MG63 (cell line): ENCODE measurements around the gene ZNF581. TPM values are rescaled to one million over a fixed set of nuclear protein-coding genes. Genes with fewer than 3 reads are reported as not detected.

ENCODE experiments used
- DNase-seq: peaks from one replicate; pipeline ENCODE4 v3.0.0-alpha.2; 2020
- H3K27me3 ChIP-seq: fragments of 250-450 bp; sonication (Bioruptor Pico); 2 replicates; pipeline ENCODE4 v1.5.1; 2020; ENCODE audit warnings: mild to moderate bottlenecking, moderate library complexity
- H3K36me3 ChIP-seq: fragments of 250-450 bp; sonication (Bioruptor Pico); 2 replicates; pipeline ENCODE4 v1.5.1; 2020; ENCODE audit warnings: mild to moderate bottlenecking, moderate library complexity
- H3K4me3 ChIP-seq: fragments of 250-450 bp; sonication (Bioruptor Pico); 2 replicates; pipeline ENCODE4 v1.5.1; 2020; ENCODE audit warnings: mild to moderate bottlenecking, moderate library complexity
- H3K9me3 ChIP-seq: fragments of 250-450 bp; sonication (Bioruptor Pico); 2 replicates; pipeline ENCODE4 v1.5.1; 2020; ENCODE audit warnings: mild to moderate bottlenecking, moderate library complexity
- total RNA-seq: library from RNA; depleted of rRNA; stranded (reverse); fragments of >200 nt; shearing (Covaris generic); gene quantifications from 2 replicates; pipeline ENCODE4 v1.2.3, GENCODE V29; 2014; ENCODE audit warnings: low replicate concordance

The ZNF581 gene
- total RNA-seq, 1 experiment from 2014 or later, result 17.5 TPM

- no peaks in the 10 kb centered on the region for H3K27me3 ChIP-seq
- peak within 1 kb of the TSS; percentile 80 for H3K4me3 ChIP-seq
- H3K9me3 ChIP-seq, result peaks cover 7% of the 10 kb centered on the region; the same call in 1 of the 2 replicates
- peak; percentile 81 for DNase-seq
- H3K36me3 ChIP-seq, result peaks cover 33% of the 10 kb centered on the region
These were observed 37.6 kb upstream of the ZNF581 start, which contains the start of gene ZNF865 for GRCh38 chr19:55605637-55606470. ZNF865 (plus strand) TSS chr19:55605647; CDS start chr19:55613619, 7,972 bp downstream.

- Histone ChIP-seq H3K9me3 (peaks cover 7% of the 10 kb centered on the region; the same call in 1 of the 2 replicates), H3K36me3 (peaks cover 34% of the 10 kb centered on the region), H3K27me3 (no peaks in the 10 kb centered on the region), H3K4me3 (peak overlapping the region; percentile 80)
- DNase-seq, result no peak
These were observed 37.0 kb upstream of the ZNF581 start for GRCh38 chr19:55606471-55606787.

GRCh38 chr19:55606817-55607216 lies 36.6 kb upstream of the ZNF581 start:
- Histone ChIP-seq H3K9me3 (peaks cover 7% of the 10 kb centered on the region; the same call in 1 of the 2 replicates), H3K27me3 (no peaks in the 10 kb centered on the region), H3K36me3 (peaks cover 34% of the 10 kb centered on the region), H3K4me3 (peak overlapping the region; percentile 80)
- DNase-seq, result no peak

- Histone ChIP-seq H3K27me3 (no peaks in the 10 kb centered on the region), H3K36me3 (peaks cover 37% of the 10 kb centered on the region)
- DNase-seq, result no peak
These were observed 34.1 kb upstream of the ZNF581 start for GRCh38 chr19:55609326-55609725.

GRCh38 chr19:55611300-55611982 lies 32.0 kb upstream of the ZNF581 start:
- H3K27me3 ChIP-seq, result no peaks in the 10 kb centered on the region
- H3K36me3 ChIP-seq, result peaks cover 46% of the 10 kb centered on the region
- DNase-seq, result no peak
- peaks cover 7% of the 10 kb centered on the region; the same call in 1 of the 2 replicates for H3K9me3 ChIP-seq
- H3K4me3 ChIP-seq, result no peak overlapping the region

More at GRCh38 chr19:55609326-55609725, 34.1 kb upstream of the ZNF581 start:
- H3K9me3 ChIP-seq, result peaks cover 7% of the 10 kb centered on the region; the same call in 1 of the 2 replicates
- no peak overlapping the region for H3K4me3 ChIP-seq

- H3K36me3 ChIP-seq, result peaks cover 43% of the 10 kb centered on the region
- H3K27me3 ChIP-seq, result no peaks in the 10 kb centered on the region
- H3K4me3 ChIP-seq, result no peak overlapping the region
- no peak for DNase-seq
- H3K9me3 ChIP-seq, result peaks cover 7% of the 10 kb centered on the region; the same call in 1 of the 2 replicates
These were observed 31.3 kb upstream of the ZNF581 start for GRCh38 chr19:55611983-55612645.

GRCh38 chr19:55613396-55613795 lies 30.1 kb upstream of the ZNF581 start:
- Histone ChIP-seq H3K27me3 (no peaks in the 10 kb centered on the region), H3K9me3 (peaks cover 7% of the 10 kb centered on the region; the same call in 1 of the 2 replicates), H3K36me3 (peaks cover 53% of the 10 kb centered on the region), H3K4me3 (no peak overlapping the region)
- no peak for DNase-seq

GRCh38 chr19:55613930-55614710 lies 29.3 kb upstream of the ZNF581 start:
- H3K4me3 ChIP-seq, result no peak overlapping the region
- peaks cover 45% of the 10 kb centered on the region for H3K36me3 ChIP-seq
- no peaks in the 10 kb centered on the region for H3K27me3 ChIP-seq
- no peak for DNase-seq
- H3K9me3 ChIP-seq, result peaks cover 7% of the 10 kb centered on the region; the same call in 1 of the 2 replicates

- Histone ChIP-seq H3K9me3 (peaks cover 1% of the 10 kb centered on the region; the same call in 1 of the 2 replicates), H3K27me3 (no peaks in the 10 kb centered on the region), H3K4me3 (no peak overlapping the region), H3K36me3 (peaks cover 37% of the 10 kb centered on the region)
- no peak for DNase-seq
These were observed 28.5 kb upstream of the ZNF581 start for GRCh38 chr19:55614711-55615542.

- H3K36me3 ChIP-seq, result peaks cover 33% of the 10 kb centered on the region
- H3K9me3 ChIP-seq, result no peaks in the 10 kb centered on the region
- H3K4me3 ChIP-seq, result no peak overlapping the region
- H3K27me3 ChIP-seq, result no peaks in the 10 kb centered on the region
- DNase-seq, result no peak
These were observed 27.7 kb upstream of the ZNF581 start for GRCh38 chr19:55615543-55616394.

- no peak overlapping the region for H3K4me3 ChIP-seq
- peaks cover 31% of the 10 kb centered on the region for H3K36me3 ChIP-seq
- no peak for DNase-seq
- no peaks in the 10 kb centered on the region for H3K27me3 ChIP-seq
- no peaks in the 10 kb centered on the region for H3K9me3 ChIP-seq
These were observed 27.0 kb upstream of the ZNF581 start for GRCh38 chr19:55616395-55616875.

- no peaks in the 10 kb centered on the region for H3K27me3 ChIP-seq
- no peaks in the 10 kb centered on the region for H3K9me3 ChIP-seq
- no peak overlapping the region for H3K4me3 ChIP-seq
- peaks cover 33% of the 10 kb centered on the region for H3K36me3 ChIP-seq
- no peak for DNase-seq
These were observed 26.0 kb upstream of the ZNF581 start for GRCh38 chr19:55617426-55617825.

- Histone ChIP-seq H3K4me3 (no peak overlapping the region), H3K27me3 (no peaks in the 10 kb centered on the region), H3K9me3 (no peaks in the 10 kb centered on the region), H3K36me3 (peaks cover 30% of the 10 kb centered on the region)
- DNase-seq, result no peak
These were observed 25.0 kb upstream of the ZNF581 start for GRCh38 chr19:55618426-55618825.

GRCh38 chr19:55619286-55619685 lies 24.2 kb upstream of the ZNF581 start:
- Histone ChIP-seq H3K36me3 (peaks cover 30% of the 10 kb centered on the region), H3K9me3 (no peaks in the 10 kb centered on the region), H3K27me3 (no peaks in the 10 kb centered on the region), H3K4me3 (no peak overlapping the region)
- DNase-seq, result no peak
